ENCODE measurements around the gene B3GALT4. TPM values are rescaled to one million over a fixed set of nuclear protein-coding genes. Genes with fewer than 3 reads are reported as not detected.

Gene B3GALT4
- total RNA-seq, 1 experiment from 2014 or later = 14.1 TPM

GRCh38 chr6:33314515-33314942 is 37.6 kb downstream of the B3GALT4 start:
- DNase-seq (ENCODE audit: low spot score) = peak; percentile 90

GRCh38 chr6:33314943-33315792 is 38.2 kb downstream of the B3GALT4 start:
- peak; percentile 76 for DNase-seq (ENCODE audit: low spot score)

- no peak for DNase-seq (ENCODE audit: low spot score)
Measured at GRCh38 chr6:33315793-33316602, 39.1 kb downstream of the B3GALT4 start.

GRCh38 chr6:33316603-33317418 is 39.9 kb downstream of the B3GALT4 start:
- DNase-seq (ENCODE audit: low spot score) = peak; percentile 26

DNA sequence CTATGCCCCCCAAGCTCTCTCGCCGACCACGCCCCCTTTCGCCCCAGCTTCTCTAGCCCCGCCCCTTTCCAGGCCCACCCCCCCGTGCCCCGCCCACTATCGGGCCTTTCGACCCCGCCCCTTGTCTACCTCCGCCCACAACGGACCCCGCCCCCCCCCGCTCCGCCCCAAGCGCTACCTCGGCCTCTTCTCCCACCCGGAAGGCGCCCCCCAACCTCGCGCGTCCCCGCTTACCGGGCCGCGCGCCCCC is 40.4 kb downstream of the B3GALT4 start:
- no peak for DNase-seq (ENCODE audit: low spot score)

GRCh38 chr6:33317669-33318425 is 40.9 kb downstream of the B3GALT4 start, which contains the start of gene ZBTB22:
ZBTB22 (minus strand) TSS chr6:33317744; CDS start chr6:33316916, 828 bp downstream.
- DNase-seq (ENCODE audit: low spot score) = peak; percentile 99

- DNase-seq (ENCODE audit: low spot score) = no peak
Measured at GRCh38 chr6:33318426-33319073, 41.6 kb downstream of the B3GALT4 start.

- DNase-seq (ENCODE audit: low spot score) = no peak
Measured at GRCh38 chr6:33319939-33320314, 43.0 kb downstream of the B3GALT4 start.

DNA sequence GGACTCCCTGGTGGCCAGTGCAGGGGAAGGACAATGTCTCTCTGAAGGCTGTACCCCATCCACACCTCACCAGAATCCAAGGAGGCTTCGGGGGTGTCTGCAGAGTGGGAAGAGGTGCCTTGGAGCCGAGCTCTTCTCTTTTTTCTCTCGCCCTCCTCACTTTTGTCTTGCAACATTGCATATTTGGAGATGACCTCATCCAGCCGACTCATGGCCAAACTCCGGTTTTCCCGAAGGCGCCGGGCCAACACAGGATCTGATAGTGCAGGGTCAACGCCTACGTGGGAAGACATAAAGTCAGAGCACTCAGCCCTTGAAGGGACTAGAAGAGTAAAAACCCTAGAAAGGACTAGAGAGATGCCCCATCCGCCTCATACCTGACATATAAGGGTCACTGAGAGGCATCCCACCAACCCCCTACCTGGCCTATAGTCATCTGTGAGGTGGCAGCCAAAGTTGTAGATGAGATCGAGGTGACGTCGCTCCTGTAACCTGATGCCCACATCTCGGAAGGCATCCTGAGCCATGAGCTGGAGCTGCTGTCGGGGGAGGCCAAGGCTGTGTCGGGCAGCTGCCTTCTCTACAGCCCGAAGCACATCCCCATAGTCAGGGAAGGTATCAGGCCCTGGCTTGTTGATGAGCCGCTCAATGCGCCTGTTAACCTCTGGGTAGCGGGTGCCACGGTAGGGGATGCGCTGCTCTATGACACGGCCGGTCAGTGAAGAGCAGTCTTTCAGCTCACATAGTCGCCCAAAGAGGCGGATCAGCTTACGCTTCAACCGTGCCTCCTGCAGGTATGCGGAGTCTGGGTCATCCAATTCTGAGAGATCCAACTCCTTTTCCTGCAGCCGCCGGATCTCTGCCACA is 43.6 kb downstream of the B3GALT4 start:
- no peak for DNase-seq (ENCODE audit: low spot score)

DNA sequence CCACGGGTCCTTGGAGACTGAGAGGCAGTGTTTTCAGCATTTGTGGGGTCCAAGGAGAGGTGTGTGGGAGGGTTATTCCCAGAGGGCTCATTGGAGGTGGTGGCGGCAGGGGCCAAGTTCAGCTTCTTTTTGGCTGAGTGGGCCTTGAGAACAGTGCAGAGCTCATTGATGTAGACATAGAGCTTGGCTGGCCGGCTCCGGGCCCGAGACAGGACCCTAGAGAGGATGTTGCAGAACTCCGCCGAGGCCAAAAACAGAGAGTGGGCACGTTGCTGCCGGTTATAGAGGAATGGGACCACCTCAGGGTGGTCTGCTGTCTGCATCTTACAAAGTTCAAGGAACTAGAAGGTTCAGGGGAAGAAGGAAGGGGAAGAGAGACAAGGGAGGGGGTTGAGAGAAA is 44.3 kb downstream of the B3GALT4 start:
- no peak for DNase-seq (ENCODE audit: low spot score)

GRCh38 chr6:33323623-33323948 is 46.7 kb downstream of the B3GALT4 start:
- DNase-seq (ENCODE audit: low spot score) = no peak

DNA sequence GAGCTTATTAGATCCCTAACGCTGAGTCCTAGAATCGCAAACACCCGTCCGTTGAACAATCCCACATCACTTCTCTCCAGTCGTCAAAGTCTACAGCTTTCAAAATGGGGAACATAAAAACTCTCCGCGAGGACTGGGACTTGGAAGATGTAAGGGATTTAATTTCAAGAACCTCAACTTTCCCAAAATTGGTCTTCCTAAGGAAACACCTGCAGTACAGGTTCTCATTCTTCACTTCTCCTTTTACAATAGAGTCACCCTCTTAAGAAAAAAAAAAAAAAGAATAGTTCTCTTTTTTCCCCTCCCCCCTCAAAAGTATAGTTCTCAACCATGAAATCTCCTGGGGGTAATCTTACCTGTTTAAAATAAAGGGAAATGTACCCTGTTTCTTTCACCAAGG is 47.2 kb downstream of the B3GALT4 start:
- DNase-seq (ENCODE audit: low spot score) = no peak

Other genes starting within 250 kb of the B3GALT4 start
- gene HLA-DPA1, start 203.5 kb upstream of the B3GALT4 start, total RNA-seq (2014; rRNA removed; shearing (Covaris generic)) = not detected in 2 replicates
- not detected in 2 replicates for gene HLA-DPB1, start 201.1 kb upstream of the B3GALT4 start, total RNA-seq (2014; rRNA removed; shearing (Covaris generic))
- gene COL11A2, start 84.7 kb upstream of the B3GALT4 start, total RNA-seq (2014; rRNA removed; shearing (Covaris generic)) = 0.31 and 0.47 TPM in 2 replicates
- 28.1 and 32.9 TPM in 2 replicates for gene RXRB, start 76.5 kb upstream of the B3GALT4 start, total RNA-seq (2014; rRNA removed; shearing (Covaris generic))
- 131 and 147 TPM in 2 replicates for gene SLC39A7, start 76.3 kb upstream of the B3GALT4 start, total RNA-seq (2014; rRNA removed; shearing (Covaris generic))
- gene HSD17B8, start 72.5 kb upstream of the B3GALT4 start, total RNA-seq (2014; rRNA removed; shearing (Covaris generic)) = 28.0 and 35.8 TPM in 2 replicates
- gene RING1, start 68.6 kb upstream of the B3GALT4 start, total RNA-seq (2014; rRNA removed; shearing (Covaris generic)) = 36.1 and 37.2 TPM in 2 replicates
- gene VPS52, start 5.2 kb upstream of the B3GALT4 start, total RNA-seq (2014; rRNA removed; shearing (Covaris generic)) = 39.4 and 48.5 TPM in 2 replicates
- gene RPS18, start 5.0 kb upstream of the B3GALT4 start, total RNA-seq (2014; rRNA removed; shearing (Covaris generic)) = 3,486 and 3,632 TPM in 2 replicates
- 79.0 and 92.2 TPM in 2 replicates for gene WDR46, start 12.1 kb downstream of the B3GALT4 start, total RNA-seq (2014; rRNA removed; shearing (Covaris generic))
- 86.8 and 90.7 TPM in 2 replicates for gene PFDN6, start 12.5 kb downstream of the B3GALT4 start, total RNA-seq (2014; rRNA removed; shearing (Covaris generic))
- 38.2 and 42.6 TPM in 2 replicates for gene RGL2, start 21.8 kb downstream of the B3GALT4 start, total RNA-seq (2014; rRNA removed; shearing (Covaris generic))
- 163 and 194 TPM in 2 replicates for gene TAPBP, start 37.0 kb downstream of the B3GALT4 start, total RNA-seq (2014; rRNA removed; shearing (Covaris generic))
- gene ZBTB22, start 40.6 kb downstream of the B3GALT4 start, total RNA-seq (2014; rRNA removed; shearing (Covaris generic)) = 22.8 and 25.3 TPM in 2 replicates
- 45.8 and 83.5 TPM in 2 replicates for gene DAXX, start 45.8 kb downstream of the B3GALT4 start, total RNA-seq (2014; rRNA removed; shearing (Covaris generic))
- gene KIFC1, start 114.7 kb downstream of the B3GALT4 start, total RNA-seq (2014; rRNA removed; shearing (Covaris generic)) = 64.8 and 67.5 TPM in 2 replicates
- 30.8 and 35.5 TPM in 2 replicates for gene PHF1, start 133.9 kb downstream of the B3GALT4 start, total RNA-seq (2014; rRNA removed; shearing (Covaris generic))
- gene CUTA, start 141.0 kb downstream of the B3GALT4 start, total RNA-seq (2014; rRNA removed; shearing (Covaris generic)) = 300 and 321 TPM in 2 replicates
- 3.3 and 5.2 TPM in 2 replicates for gene SYNGAP1, start 142.9 kb downstream of the B3GALT4 start, total RNA-seq (2014; rRNA removed; shearing (Covaris generic))
- 4.7 and 11.2 TPM in 2 replicates for gene ZBTB9, start 177.5 kb downstream of the B3GALT4 start, total RNA-seq (2014; rRNA removed; shearing (Covaris generic))